GM12891 (cell line): ENCODE data around the gene MT1HL1.

Experiments used
- POLR2A ChIP-seq: IDR thresholded peaks from 2 replicates; pipeline ENCODE4 v1.6.1; 2011; ENCODE audit warnings: low read depth, low read length, control low read depth
- POLR2AphosphoS5 ChIP-seq: IDR thresholded peaks from 2 replicates; pipeline ENCODE4 v1.6.1; 2011; ENCODE audit warnings: low read depth, low read length, control low read depth
- SPI1 ChIP-seq: IDR thresholded peaks from 2 replicates; pipeline ENCODE4 v1.6.1; 2011; ENCODE audit warnings: low read depth, low read length, control low read depth

- TF ChIP-seq POLR2AphosphoS5: no peak
- TF ChIP-seq POLR2A: no peak
- no peak for TF ChIP-seq SPI1
Observed at GRCh38 chr1:236966636-236967035, 37.6 kb downstream of the MT1HL1 start.
